ENCODE measurements around the gene LETM1. TPM values are rescaled to one million over a fixed set of nuclear protein-coding genes. Genes with fewer than 3 reads are reported as not detected.

The LETM1 gene
- total RNA-seq, 4 donors from 2014 or later = 23.2 to 40.3 (median 33.6) TPM

DNA sequence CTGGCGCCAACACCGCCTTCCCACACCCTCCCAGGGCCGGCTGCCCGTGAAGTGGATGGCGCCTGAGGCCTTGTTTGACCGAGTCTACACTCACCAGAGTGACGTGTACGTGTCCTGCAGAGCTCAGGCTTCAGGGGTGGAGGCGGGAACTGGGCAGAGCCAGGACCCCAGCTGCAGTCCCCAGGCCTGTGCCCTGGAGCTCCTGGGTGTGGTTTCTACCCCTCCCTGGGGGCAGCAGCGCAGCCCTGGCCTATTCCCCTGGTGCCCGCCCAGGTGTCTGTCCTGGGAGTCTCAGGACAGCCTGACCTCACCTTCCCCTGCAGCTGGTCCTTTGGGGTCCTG is 49.8 kb downstream of the LETM1 start:
- ATAC-seq (no peak), DNase-seq (no peak)
- no peaks in the 10 kb centered on the region for H3K27me3 ChIP-seq
- TF ChIP-seq, protein P1, sequence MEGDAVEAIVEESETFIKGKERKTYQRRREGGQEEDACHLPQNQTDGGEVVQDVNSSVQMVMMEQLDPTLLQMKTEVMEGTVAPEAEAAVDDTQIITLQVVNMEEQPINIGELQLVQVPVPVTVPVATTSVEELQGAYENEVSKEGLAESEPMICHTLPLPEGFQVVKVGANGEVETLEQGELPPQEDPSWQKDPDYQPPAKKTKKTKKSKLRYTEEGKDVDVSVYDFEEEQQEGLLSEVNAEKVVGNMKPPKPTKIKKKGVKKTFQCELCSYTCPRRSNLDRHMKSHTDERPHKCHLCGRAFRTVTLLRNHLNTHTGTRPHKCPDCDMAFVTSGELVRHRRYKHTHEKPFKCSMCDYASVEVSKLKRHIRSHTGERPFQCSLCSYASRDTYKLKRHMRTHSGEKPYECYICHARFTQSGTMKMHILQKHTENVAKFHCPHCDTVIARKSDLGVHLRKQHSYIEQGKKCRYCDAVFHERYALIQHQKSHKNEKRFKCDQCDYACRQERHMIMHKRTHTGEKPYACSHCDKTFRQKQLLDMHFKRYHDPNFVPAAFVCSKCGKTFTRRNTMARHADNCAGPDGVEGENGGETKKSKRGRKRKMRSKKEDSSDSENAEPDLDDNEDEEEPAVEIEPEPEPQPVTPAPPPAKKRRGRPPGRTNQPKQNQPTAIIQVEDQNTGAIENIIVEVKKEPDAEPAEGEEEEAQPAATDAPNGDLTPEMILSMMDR (IDR thresholded peaks at IDR 0.05 in 4 of 5, conservative IDR thresholded peaks at IDR 0.05 in 1 of 5) = no peak
- no peak for TF ChIP-seq POLR2A (IDR thresholded peaks at IDR 0.05)
- no peaks in the 10 kb centered on the region for H3K36me3 ChIP-seq
- in situ Hi-C loops (cut with MboI; ENCODE audit: low sequenced_read_pairs in 4 of 4) = no loop called here
- H3K27ac ChIP-seq = no peak overlapping the region
- peaks cover 3 to 9% of the 10 kb centered on the region in 2 donors for H3K4me1 ChIP-seq
- intact Hi-C loops (cut with DNase I; ENCODE audit: low total_unique reads) = no loop called here
- no peak overlapping the region for H3K4me3 ChIP-seq
- H3K9me3 ChIP-seq = no peaks in the 10 kb centered on the region

DNA sequence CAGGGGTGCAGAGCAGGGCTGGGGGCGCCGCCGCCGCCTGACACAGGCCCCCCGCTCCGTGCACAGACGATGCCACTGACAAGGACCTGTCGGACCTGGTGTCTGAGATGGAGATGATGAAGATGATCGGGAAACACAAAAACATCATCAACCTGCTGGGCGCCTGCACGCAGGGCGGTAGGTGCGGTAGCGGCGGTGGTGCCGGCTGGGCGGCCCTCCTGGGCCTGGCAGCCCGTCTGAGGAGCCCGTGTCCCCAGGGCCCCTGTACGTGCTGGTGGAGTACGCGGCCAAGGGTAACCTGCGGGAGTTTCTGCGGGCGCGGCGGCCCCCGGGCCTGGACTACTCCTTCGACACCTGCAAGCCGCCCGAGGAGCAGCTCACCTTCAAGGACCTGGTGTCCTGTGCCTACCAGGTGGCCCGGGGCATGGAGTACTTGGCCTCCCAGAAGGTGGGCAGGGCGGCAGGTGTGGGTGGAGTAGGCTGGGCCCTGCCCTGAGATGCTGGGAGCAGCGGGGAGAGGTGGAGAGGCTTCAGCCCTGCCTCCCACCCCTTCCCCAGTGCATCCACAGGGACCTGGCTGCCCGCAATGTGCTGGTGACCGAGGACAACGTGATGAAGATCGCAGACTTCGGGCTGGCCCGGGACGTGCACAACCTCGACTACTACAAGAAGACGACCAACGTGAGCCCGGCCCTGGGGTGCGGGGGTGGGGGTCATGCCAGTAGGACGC is 50.3 kb downstream of the LETM1 start:
- Histone ChIP-seq H3K9me3 (no peaks in the 10 kb centered on the region), H3K36me3 (no peaks in the 10 kb centered on the region), H3K27ac (no peak overlapping the region), H3K27me3 (no peaks in the 10 kb centered on the region), H3K4me1 (peaks cover 3 to 9% of the 10 kb centered on the region in 2 donors), H3K4me3 (no peak overlapping the region)
- intact Hi-C loops (cut with DNase I; ENCODE audit: low total_unique reads) (no loop called here), in situ Hi-C loops (cut with MboI; ENCODE audit: low sequenced_read_pairs in 4 of 4) (no loop called here)
- no peak for ATAC-seq
- TF ChIP-seq, protein P1 (IDR thresholded peaks at IDR 0.05 in 4 of 5, conservative IDR thresholded peaks at IDR 0.05 in 1 of 5) = no peak
- no peak for TF ChIP-seq POLR2A (IDR thresholded peaks at IDR 0.05)
- DNase-seq = no peak

DNA sequence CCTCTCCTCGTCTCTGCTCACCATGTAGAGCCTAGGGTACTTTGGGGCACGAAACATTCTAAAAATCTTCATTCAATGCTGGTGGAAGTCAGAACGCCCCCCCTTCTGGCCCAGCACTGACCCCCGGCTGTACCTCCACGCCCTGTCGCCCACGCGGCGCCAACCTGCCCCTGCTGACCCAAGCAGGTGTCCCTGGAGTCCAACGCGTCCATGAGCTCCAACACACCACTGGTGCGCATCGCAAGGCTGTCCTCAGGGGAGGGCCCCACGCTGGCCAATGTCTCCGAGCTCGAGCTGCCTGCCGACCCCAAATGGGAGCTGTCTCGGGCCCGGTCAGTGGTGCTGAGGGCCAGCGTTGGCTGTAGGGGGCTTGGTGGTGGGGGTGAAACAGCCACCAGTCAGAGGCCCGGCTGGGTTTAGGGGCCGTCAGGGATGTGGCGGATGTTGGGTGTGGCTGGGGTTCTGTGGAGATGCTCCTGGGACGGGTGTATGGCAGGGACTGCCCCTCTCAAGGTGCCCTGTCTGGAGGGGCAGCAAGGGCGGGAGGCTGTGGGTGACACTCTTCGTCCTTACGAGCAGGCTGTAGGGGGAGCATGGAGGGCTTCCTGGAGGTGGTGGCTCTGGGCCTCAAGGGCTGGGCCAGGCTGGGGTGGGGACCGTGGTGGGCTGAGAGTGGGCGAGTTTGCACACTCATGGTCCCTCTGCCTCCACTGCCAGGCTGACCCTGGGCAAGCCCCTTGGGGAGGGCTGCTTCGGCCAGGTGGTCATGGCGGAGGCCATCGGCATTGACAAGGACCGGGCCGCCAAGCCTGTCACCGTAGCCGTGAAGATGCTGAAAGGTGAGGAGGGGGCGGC is 51.1 kb downstream of the LETM1 start:
- peaks cover 3 to 9% of the 10 kb centered on the region in 2 donors for H3K4me1 ChIP-seq
- H3K36me3 ChIP-seq = no peaks in the 10 kb centered on the region
- no peak overlapping the region for H3K27ac ChIP-seq
- H3K27me3 ChIP-seq = no peaks in the 10 kb centered on the region
- H3K9me3 ChIP-seq = no peaks in the 10 kb centered on the region
- TF ChIP-seq, protein P1 (IDR thresholded peaks at IDR 0.05 in 4 of 5, conservative IDR thresholded peaks at IDR 0.05 in 1 of 5) = no peak
- TF ChIP-seq POLR2A (IDR thresholded peaks at IDR 0.05) = no peak
- intact Hi-C loops (cut with DNase I; ENCODE audit: low total_unique reads) (no loop called here), in situ Hi-C loops (cut with MboI; ENCODE audit: low sequenced_read_pairs in 4 of 4) (no loop called here)
- ATAC-seq = no peak
- DNase-seq = no peak
- no peak overlapping the region for H3K4me3 ChIP-seq

DNA sequence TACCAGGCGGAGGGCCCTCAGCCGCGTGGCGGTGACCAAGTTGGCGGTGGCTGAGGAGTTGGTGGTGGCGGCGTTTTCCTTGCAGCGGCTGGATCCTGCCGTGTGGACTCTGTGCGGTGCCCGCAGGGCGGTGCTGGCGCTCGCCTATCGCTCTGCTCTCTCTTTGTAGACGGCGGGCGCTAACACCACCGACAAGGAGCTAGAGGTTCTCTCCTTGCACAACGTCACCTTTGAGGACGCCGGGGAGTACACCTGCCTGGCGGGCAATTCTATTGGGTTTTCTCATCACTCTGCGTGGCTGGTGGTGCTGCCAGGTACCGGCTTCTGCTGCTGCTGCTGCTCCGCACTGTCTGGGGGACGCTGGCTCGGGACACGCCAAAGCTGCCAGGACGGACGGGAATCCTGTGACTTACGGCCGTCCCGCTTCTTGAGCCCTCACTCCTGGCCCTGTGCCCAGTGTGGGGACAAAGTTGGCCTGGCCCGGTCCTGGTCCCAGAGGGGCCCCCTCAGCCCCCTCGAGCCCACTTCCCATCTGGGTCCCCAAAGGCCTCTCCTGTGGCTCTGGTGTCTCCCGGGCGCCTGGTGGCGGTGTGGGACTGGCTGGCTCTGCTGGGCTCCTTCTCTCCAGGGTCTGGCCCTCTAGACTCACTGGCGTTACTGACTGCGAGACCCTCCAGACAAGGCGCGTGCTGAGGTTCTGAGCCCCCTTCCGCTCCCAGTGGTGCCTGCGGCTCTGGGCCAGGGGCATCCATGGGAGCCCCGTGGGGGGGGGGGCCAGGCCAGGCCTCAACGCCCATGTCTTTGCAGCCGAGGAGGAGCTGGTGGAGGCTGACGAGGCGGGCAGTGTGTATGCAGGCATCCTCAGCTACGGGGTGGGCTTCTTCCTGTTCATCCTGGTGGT is 52.2 kb downstream of the LETM1 start:
- no peaks in the 10 kb centered on the region for H3K9me3 ChIP-seq
- TF ChIP-seq, protein P1 (IDR thresholded peaks at IDR 0.05 in 4 of 5, conservative IDR thresholded peaks at IDR 0.05 in 1 of 5) = no peak
- TF ChIP-seq POLR2A (IDR thresholded peaks at IDR 0.05) = no peak
- DNase-seq (no peak), ATAC-seq (no peak)
- H3K36me3 ChIP-seq = no peaks in the 10 kb centered on the region
- H3K27me3 ChIP-seq = no peaks in the 10 kb centered on the region
- H3K4me1 ChIP-seq = peaks cover 3 to 9% of the 10 kb centered on the region in 2 donors
- no peak overlapping the region for H3K27ac ChIP-seq
- intact Hi-C loops (cut with DNase I; ENCODE audit: low total_unique reads) = no loop called here
- in situ Hi-C loops (cut with MboI; ENCODE audit: low sequenced_read_pairs in 4 of 4) = no loop called here
- H3K4me3 ChIP-seq = no peak overlapping the region

Data from gastrocnemius medialis (tissue), 4 donors.